ENCODE measurements around the gene SLC25A13.

- no peak for TF ChIP-seq CTCF (conservative IDR thresholded peaks at IDR 0.05)
- TF ChIP-seq EZH2 (IDR thresholded peaks at IDR 0.05; ENCODE audit: low read depth) = no peak
Measured at GRCh38 chr7:96228760-96229159, 93.1 kb downstream of the SLC25A13 start.

Measured in PC-9 (cell line).